Mucosa of descending colon (tissue), 3 donors: ENCODE data around the gene GDAP1L1. TPM values are rescaled to one million over a fixed set of nuclear protein-coding genes. Genes with fewer than 3 reads are reported as not detected.

Source experiments
- ATAC-seq: fragments of 200-7000 bp; cut with Tn5 transposase; one replicate; pipeline ENCODE4 v1.9.1; 2020; ENCODE audit warnings: mild to moderate bottlenecking, moderate library complexity
- DNase-seq, 3 donors: peaks; one replicate each; pipeline ENCODE4 v3.0.0-alpha.2; 2020
- H3K36me3 ChIP-seq: fragments of 200-600 bp; one replicate; pipeline ENCODE4 v1.8.0; 2021; ENCODE audit warnings: low read depth, mild to moderate bottlenecking
- H3K4me1 ChIP-seq: fragments of 200-600 bp; one replicate; pipeline ENCODE4 v1.8.0; 2021; ENCODE audit warnings: low read depth, mild to moderate bottlenecking
- H3K4me3 ChIP-seq: fragments of 200-600 bp; one replicate; pipeline ENCODE4 v1.8.0; 2021; ENCODE audit warnings: mild to moderate bottlenecking
- H3K9me3 ChIP-seq: fragments of 200-600 bp; one replicate; pipeline ENCODE4 v1.8.0; 2021; ENCODE audit warnings: mild to moderate bottlenecking
- intact Hi-C, 2 donors: fragments of 100-400 bp; cut with DNase I in 1 of 2; cut with micrococcal nuclease in 1 of 2; formaldehyde crosslinking; loops; one replicate each; pipeline versions ENCODE4 v1.11.0 to v1.11.1; 2022; cut with DNase I, micrococcal nuclease
- total RNA-seq, 3 donors: library from RNA; stranded (reverse); fragmentation: NEBNext Ultra II Directional in 2 of 3; extraction: Animal tissue kit (Norgen Biotek cat#: 25700) in 2 of 3; gene quantifications; one replicate each; pipeline versions ENCODE4 v1.2.1 to v1.2.4, GENCODE V29; 2021 to 2023
- TF ChIP-seq, protein P1 (sequence below): fragments of 200-600 bp; IDR thresholded peaks from one replicate; pipeline ENCODE4 v1.8.0; 2022; ENCODE audit warnings: antibody characterized with exemption, mild to moderate bottlenecking
- donor health status: DM: no; HTN: no; CAD: no; lungs with moderate emphysema.
- donor health status: DM: no; HTN: no; CAD: no.
- donor health status: DM: no; HTN: yes; CAD: no.

The GDAP1L1 gene
- total RNA-seq, 3 donors from 2014 or later: 0.25 TPM; not detected in 2

DNA sequence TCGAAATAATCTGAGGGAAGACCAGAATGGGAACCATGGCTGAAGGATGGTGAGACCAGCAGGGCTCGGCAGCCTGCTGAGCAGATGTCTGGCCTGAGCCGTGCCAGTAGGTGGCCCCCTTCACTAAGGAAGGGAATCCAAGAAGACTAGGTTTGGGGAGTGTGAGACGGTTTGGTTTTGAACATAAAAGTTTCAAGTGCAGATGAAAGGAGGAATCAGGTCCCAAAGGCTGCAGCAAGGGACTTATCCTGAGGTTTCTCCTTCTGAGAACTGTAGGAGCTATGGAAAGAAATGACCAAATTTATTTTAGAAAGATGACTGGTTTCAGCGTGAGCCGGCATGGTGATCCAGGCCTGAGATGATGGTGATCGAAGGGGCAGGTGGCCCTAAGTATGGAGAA is 32.0 kb upstream of the GDAP1L1 start:
- intact Hi-C loops: loop anchor here (5.0 to 10.0 kb wide), 2 partner anchors 97 to 260 kb away; partner anchors contain the start of genes FITM2 (in 2 of the 2) and TTPAL (in 1 of the 2)
- no peak for ATAC-seq

DNA sequence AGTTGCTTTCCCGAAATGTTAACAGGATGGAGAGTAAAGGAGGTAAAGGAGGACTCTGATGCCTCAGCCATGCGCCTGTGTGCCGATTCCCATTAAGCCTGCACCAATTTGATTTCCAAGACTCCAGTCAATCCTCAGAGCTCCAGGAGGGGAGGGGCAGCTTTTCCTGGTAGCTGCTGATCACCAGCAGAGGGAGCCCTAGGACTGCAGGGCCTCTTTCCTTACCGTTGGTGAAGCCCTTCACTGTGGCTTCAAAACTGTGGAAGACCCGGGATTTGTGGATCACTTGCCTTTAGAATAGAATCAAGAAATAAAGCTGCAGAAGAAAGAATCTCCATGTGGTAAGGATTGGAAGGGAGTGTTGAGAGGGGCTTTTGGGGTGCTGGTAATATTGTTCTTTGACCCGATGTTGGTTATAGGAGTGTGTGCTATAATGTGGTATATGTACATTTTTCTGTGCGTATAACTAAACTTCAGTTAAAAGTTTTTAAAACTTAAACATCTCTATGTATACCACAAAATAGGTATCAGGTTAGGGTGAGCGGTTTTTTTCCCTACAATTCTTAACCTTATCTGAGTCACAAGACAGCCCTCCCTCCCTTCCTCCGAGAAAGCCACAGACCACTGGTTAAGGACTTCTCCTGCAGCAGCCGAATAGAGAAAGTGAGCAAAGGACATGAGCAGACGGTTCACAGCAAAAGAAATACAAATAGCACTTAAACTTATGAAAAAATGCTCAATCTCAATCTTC is 29.6 kb upstream of the GDAP1L1 start:
- Histone ChIP-seq H3K36me3 (no peaks in the 10 kb centered on the region), H3K4me3 (no peak overlapping the region), H3K4me1 (peaks cover 15% of the 10 kb centered on the region), H3K9me3 (no peaks in the 10 kb centered on the region)
- intact Hi-C loops: loop anchor here (2.0 to 10.0 kb wide), 3 partner anchors 95 to 257 kb away; partner anchors contain the start of genes FITM2 (in 2 of the 2) and TTPAL (in 1 of the 2)
- DNase-seq: peak in 2 of 3 donors; percentile 80 to 92
- ATAC-seq: peak; percentile 88
- TF ChIP-seq, protein P1, sequence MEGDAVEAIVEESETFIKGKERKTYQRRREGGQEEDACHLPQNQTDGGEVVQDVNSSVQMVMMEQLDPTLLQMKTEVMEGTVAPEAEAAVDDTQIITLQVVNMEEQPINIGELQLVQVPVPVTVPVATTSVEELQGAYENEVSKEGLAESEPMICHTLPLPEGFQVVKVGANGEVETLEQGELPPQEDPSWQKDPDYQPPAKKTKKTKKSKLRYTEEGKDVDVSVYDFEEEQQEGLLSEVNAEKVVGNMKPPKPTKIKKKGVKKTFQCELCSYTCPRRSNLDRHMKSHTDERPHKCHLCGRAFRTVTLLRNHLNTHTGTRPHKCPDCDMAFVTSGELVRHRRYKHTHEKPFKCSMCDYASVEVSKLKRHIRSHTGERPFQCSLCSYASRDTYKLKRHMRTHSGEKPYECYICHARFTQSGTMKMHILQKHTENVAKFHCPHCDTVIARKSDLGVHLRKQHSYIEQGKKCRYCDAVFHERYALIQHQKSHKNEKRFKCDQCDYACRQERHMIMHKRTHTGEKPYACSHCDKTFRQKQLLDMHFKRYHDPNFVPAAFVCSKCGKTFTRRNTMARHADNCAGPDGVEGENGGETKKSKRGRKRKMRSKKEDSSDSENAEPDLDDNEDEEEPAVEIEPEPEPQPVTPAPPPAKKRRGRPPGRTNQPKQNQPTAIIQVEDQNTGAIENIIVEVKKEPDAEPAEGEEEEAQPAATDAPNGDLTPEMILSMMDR: peak; percentile 81

More for the DNA sequence above, 32.0 kb upstream of the GDAP1L1 start:
- TF ChIP-seq, protein P1: peak; percentile 67
- H3K4me1 ChIP-seq: peaks cover 33% of the 10 kb centered on the region
- H3K4me3 ChIP-seq: no peak overlapping the region
- DNase-seq: peak; percentile 67 to 84 (median 84)
- no peaks in the 10 kb centered on the region for H3K36me3 ChIP-seq
- no peaks in the 10 kb centered on the region for H3K9me3 ChIP-seq

DNA sequence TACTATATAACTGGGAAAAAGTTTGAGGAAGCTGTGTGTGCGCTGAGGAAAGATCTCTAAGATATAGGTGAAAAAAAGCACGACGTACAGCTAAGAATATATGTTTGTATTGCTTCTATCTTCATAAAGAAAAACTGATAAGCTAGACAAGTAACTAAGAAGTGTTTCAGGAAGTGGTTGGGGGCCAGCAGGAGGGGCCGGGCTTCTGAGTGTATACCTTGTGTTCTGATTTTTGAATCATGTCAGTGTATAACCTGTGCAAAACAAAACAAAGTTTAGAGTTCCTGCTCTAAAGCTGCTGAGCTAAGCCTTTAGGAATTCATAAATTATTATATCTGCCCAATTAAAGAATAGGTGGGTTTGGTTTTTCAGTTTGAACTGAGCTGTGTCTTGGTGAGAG is 28.7 kb upstream of the GDAP1L1 start:
- no peaks in the 10 kb centered on the region for H3K9me3 ChIP-seq
- no peak overlapping the region for H3K4me3 ChIP-seq
- intact Hi-C loops: loop anchor here (5.0 to 10.0 kb wide), 2 partner anchors 94 to 256 kb away; partner anchors contain the start of genes FITM2 (in 2 of the 2) and TTPAL (in 1 of the 2)
- TF ChIP-seq, protein P1: no peak
- H3K36me3 ChIP-seq: no peaks in the 10 kb centered on the region
- DNase-seq: no peak
- ATAC-seq: peak; percentile 28
- H3K4me1 ChIP-seq: peaks cover 15% of the 10 kb centered on the region

DNA sequence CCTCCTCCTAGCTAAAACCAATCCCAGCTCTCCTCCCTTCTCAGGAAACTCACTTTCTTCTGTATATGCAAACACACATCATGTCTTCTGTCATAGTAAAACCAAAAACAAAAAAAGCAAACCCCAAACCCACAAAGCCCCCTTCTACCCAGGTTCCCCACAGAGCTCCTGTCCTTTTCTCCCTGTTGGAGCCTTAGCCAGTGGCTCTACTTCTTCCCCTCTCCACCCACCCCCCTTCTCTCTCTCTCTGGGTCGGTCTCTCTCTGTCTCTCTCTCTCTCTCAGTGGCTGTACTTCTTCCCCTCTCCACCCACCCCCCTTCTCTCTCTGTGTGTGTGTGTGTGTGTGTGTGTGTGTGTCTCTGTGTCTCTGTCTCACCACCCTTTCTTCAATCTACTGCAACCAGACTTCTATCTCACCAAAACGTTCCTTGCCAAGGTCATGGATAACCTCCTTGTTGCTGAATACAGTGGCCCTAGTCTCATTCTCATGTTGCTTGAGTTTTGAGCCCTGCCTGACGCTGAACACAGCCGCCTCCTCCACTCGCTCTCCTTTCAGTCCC is 27.9 kb upstream of the GDAP1L1 start:
- H3K36me3 ChIP-seq: no peaks in the 10 kb centered on the region
- H3K4me1 ChIP-seq: peaks cover 15% of the 10 kb centered on the region
- no peaks in the 10 kb centered on the region for H3K9me3 ChIP-seq
- TF ChIP-seq, protein P1: no peak
- DNase-seq (no peak), ATAC-seq (no peak)
- H3K4me3 ChIP-seq: no peak overlapping the region
- intact Hi-C loops: loop anchor here (5.0 to 10.0 kb wide), 2 partner anchors 93 to 256 kb away; partner anchors contain the start of genes FITM2 (in 2 of the 2) and TTPAL (in 1 of the 2)

DNA sequence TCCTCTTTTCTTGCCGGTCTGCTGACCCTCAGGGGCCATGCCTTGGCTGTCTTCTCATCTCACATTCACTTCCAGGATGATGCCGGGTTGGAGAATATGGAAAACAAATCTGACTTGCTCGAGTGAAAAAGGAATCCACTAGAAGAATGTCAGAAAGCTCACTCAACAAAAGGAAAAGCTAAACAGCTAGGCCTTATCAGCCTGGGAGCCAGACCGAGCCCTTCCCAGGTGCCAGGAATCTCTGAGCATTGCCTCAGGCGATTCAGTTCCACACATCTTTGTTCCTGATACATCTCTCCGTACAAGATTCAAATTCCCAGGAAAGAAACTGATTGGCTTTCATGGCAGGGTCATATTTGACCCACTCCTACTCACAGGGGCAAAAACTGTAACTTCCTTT is 27.3 kb upstream of the GDAP1L1 start:
- intact Hi-C loops: loop anchor here (5.0 to 10.0 kb wide), 2 partner anchors 93 to 255 kb away; partner anchors contain the start of genes FITM2 (in 2 of the 2) and TTPAL (in 1 of the 2)
- no peak for ATAC-seq
- no peaks in the 10 kb centered on the region for H3K36me3 ChIP-seq

More for the DNA sequence above, 27.3 kb upstream of the GDAP1L1 start:
- no peak overlapping the region for H3K4me3 ChIP-seq
- DNase-seq: no peak
- TF ChIP-seq, protein P1: no peak
- H3K9me3 ChIP-seq: no peaks in the 10 kb centered on the region
- peaks cover 15% of the 10 kb centered on the region for H3K4me1 ChIP-seq
